Upper lobe of left lung (tissue), 6 donors: ENCODE results near the gene ZBED5. TPM values are rescaled to one million over a fixed set of nuclear protein-coding genes. Genes with fewer than 3 reads are reported as not detected.
A peak's percentile ranks its signal among the peaks of the same experiment; 100 is the strongest.
"Not testable (repeated sequence)": the region's sequence is repeated elsewhere in the genome, so short reads cannot be mapped to it uniquely, and the experiment has no call there.

Experiments used
- ATAC-seq, 2 donors: fragments of 200-7000 bp; cut with Tn5 transposase; one replicate each; pipeline ENCODE4 v1.9.1; 2022; ENCODE audit warnings: mild to moderate bottlenecking in 2 of 2, moderate library complexity in 2 of 2; ENCODE audit not compliant: low FRiP score in 2 of 2
- DNase-seq, 2 donors: peaks; one replicate each; pipeline ENCODE4 v3.0.0-alpha.2; 2019 to 2020
- H3K27ac ChIP-seq, 4 donors: fragments of 200-600 bp; sonication (generic); one replicate each; pipeline ENCODE4 v1.5.1; 2016 to 2019
- H3K27me3 ChIP-seq, 4 donors: fragments of 200-600 bp; sonication (generic); one replicate each; pipeline ENCODE4 v1.5.1; 2017 to 2019
- H3K36me3 ChIP-seq, 4 donors: fragments of 200-600 bp; sonication (generic); one replicate each; pipeline ENCODE4 v1.5.1; 2016 to 2019
- H3K4me1 ChIP-seq, 4 donors: fragments of 200-600 bp; sonication (generic); one replicate each; pipeline ENCODE4 v1.5.1; 2018 to 2019
- H3K4me3 ChIP-seq, 4 donors: fragments of 200-600 bp; sonication (generic); one replicate each; pipeline ENCODE4 v1.5.1; 2017 to 2019; ENCODE audit warnings: mild to moderate bottlenecking in 2 of 4, moderate library complexity in 1 of 4
- H3K9me3 ChIP-seq, 4 donors: fragments of 200-600 bp; sonication (generic); one replicate each; pipeline ENCODE4 v1.5.1; 2018 to 2019
- CTCF ChIP-seq, 6 experiments: fragments of 450-650 bp in 4 of 6; fragments of 200-600 bp in 2 of 6; sonication (generic) in 2 of 6; IDR thresholded peaks; one replicate each; pipeline ENCODE4 v1.5.1; 2016 to 2019; ENCODE audit warnings: antibody characterized with exemption in 6 of 6
- EP300 ChIP-seq, 4 donors: sonication (generic); formaldehyde crosslinking; IDR thresholded peaks; one replicate each; pipeline ENCODE4 v1.5.1; 2017; ENCODE audit warnings: antibody characterized with exemption in 4 of 4, control low read depth in 2 of 4
- POLR2A ChIP-seq, 4 donors: fragments of 450-650 bp; IDR thresholded peaks; one replicate each; pipeline ENCODE4 v1.5.1; 2016 to 2017; ENCODE audit warnings: antibody characterized with exemption in 4 of 4, mild to moderate bottlenecking in 2 of 4
- POLR2AphosphoS5 ChIP-seq, 2 donors: sonication (generic); formaldehyde crosslinking; IDR thresholded peaks; one replicate each; pipeline ENCODE4 v1.5.1; 2017; ENCODE audit warnings: antibody characterized with exemption in 2 of 2
- WGBS, 2 donors: methylation state at CpG; one replicate each; pipeline ENCODE4 v1.1.5; 2017 to 2018; 5-methylcytosine and 5-hydroxymethylcytosine counted together
- total RNA-seq, 6 donors: library from RNA; depleted of rRNA in 4 of 6; stranded (reverse); fragments of >200 nt in 4 of 6; gene quantifications; one replicate each; pipeline versions ENCODE4 v1.1.0 to v1.2.1, GENCODE V29; 2016 to 2021
- donor health status: DM: no; HTN: no; CAD: no; lungs with moderate emphysema.
- donor health status: DM: no; HTN: yes; CAD: no; lungs with severe emphysema.

ZBED5 gene
- total RNA-seq, 6 donors from 2014 or later: 14.4 to 54.6 (median 36.7) TPM

GRCh38 chr11:10895285-10895684 is 37.4 kb upstream of the ZBED5 start:
- Histone ChIP-seq H3K9me3 (no peaks in the 10 kb centered on the region), H3K27ac (no peak overlapping the region), H3K4me1 (peaks cover 13 to 24% (median 18%) of the 10 kb centered on the region in 4 donors), H3K27me3 (no peaks in the 10 kb centered on the region), H3K4me3 (no peak overlapping the region), H3K36me3 (no peaks in the 10 kb centered on the region)
- ATAC-seq (no peak), DNase-seq (no peak)
- no peak for TF ChIP-seq EP300 (IDR thresholded peaks at IDR 0.05)
- TF ChIP-seq POLR2AphosphoS5 (IDR thresholded peaks at IDR 0.05): no peak
- 94 to 95% methylated on average over 2 of the region's 2 CpGs for WGBS, 2 donors

GRCh38 chr11:10894666-10895065 is 36.8 kb upstream of the ZBED5 start:
- Histone ChIP-seq H3K9me3 (no peaks in the 10 kb centered on the region), H3K27ac (peak overlapping the region in 1 of 4 donors; percentile 1), H3K27me3 (no peaks in the 10 kb centered on the region), H3K4me1 (peaks cover 11 to 18% (median 13%) of the 10 kb centered on the region in 4 donors), H3K4me3 (no peak overlapping the region), H3K36me3 (no peaks in the 10 kb centered on the region)
- TF ChIP-seq POLR2AphosphoS5 (IDR thresholded peaks at IDR 0.05): no peak
- DNase-seq: no peak
- no peak for ATAC-seq
- WGBS, 2 donors: 81 to 84% methylated on average over 1 of the region's 1 CpG

DNA sequence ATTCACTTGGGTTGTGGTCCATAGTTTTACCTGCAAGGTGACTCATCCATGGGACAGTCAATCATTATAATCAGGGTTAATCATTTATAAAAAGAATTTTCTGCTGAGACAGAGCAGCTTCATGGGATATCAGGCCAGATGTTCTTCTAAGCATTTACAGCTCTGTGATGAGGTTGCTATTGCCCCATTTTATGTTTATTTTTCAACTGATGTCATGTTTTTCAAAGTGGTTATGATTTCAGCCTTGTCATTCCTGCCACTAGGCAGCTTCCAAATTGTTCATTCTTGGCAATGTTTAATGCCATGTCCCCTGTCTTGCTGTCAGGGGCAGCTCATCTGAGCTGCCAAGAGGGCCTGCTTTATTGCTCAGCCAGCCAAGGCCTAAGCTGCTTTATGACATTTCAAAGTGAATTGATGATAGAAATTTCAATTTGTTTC is 35.9 kb upstream of the ZBED5 start:
- no peaks in the 10 kb centered on the region for H3K9me3 ChIP-seq
- H3K4me1 ChIP-seq: peaks cover 2 to 9% (median 3%) of the 10 kb centered on the region in 4 donors
- H3K4me3 ChIP-seq: no peak overlapping the region
- no peaks in the 10 kb centered on the region for H3K36me3 ChIP-seq
- DNase-seq (no peak), ATAC-seq (peak in 1 of 2 donors; percentile 57)
- H3K27me3 ChIP-seq: no peaks in the 10 kb centered on the region
- no peak for TF ChIP-seq EP300 (IDR thresholded peaks at IDR 0.05)
- TF ChIP-seq POLR2A (IDR thresholded peaks at IDR 0.05): no peak
- TF ChIP-seq CTCF (IDR thresholded peaks at IDR 0.05): peak in 1 of 6 experiments; percentile 56
- peak in 1 of 2 donors; percentile 42 for TF ChIP-seq POLR2AphosphoS5 (IDR thresholded peaks at IDR 0.05)
- H3K27ac ChIP-seq: peak overlapping the region in 1 of 4 donors; percentile 1

- 69 to 73% methylated on average over 2 of the region's 2 CpGs for WGBS, 2 donors
- ATAC-seq: peak in 1 of 2 donors; percentile 65
- Histone ChIP-seq H3K36me3 (no peaks in the 10 kb centered on the region), H3K4me1 (no peaks in the 10 kb centered on the region), H3K27ac (no peak overlapping the region), H3K27me3 (no peaks in the 10 kb centered on the region), H3K9me3 (no peaks in the 10 kb centered on the region), H3K4me3 (no peak overlapping the region)
- no peak for TF ChIP-seq CTCF (IDR thresholded peaks at IDR 0.05)
- no peak for TF ChIP-seq POLR2A (IDR thresholded peaks at IDR 0.05)
- TF ChIP-seq POLR2AphosphoS5 (IDR thresholded peaks at IDR 0.05): no peak
- no peak for TF ChIP-seq EP300 (IDR thresholded peaks at IDR 0.05)
- DNase-seq: no peak
These were observed 34.4 kb upstream of the ZBED5 start for GRCh38 chr11:10892250-10892649.

DNA sequence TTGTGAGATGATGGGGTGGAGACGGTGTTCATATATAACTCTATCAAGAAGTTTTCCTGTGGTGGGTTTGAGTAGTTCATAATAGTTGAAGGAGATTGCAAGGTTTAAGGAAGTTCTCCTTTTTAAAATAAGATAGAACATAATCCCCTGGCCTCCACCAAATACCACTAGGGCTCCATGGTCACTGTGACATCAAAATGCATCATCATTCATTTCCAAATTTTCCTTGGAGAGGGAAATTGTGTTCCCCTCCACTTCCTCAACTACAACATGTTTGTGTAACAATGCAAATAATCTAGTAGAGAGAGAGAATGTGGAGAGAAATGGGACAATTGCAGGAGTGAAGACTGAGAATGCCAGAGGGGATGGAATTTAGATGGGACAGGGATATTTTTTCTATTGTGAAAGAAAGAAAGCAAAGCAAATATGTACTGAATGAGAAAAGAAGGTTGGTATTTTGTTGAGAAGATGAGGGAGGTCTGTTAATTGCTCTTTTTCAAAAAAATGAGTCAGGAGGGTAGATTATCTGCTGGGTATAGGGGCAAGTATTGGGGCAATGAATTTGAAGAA is 33.4 kb upstream of the ZBED5 start:
- no peaks in the 10 kb centered on the region for H3K9me3 ChIP-seq
- TF ChIP-seq EP300 (IDR thresholded peaks at IDR 0.05) (no peak), POLR2A (IDR thresholded peaks at IDR 0.05) (no peak), CTCF (IDR thresholded peaks at IDR 0.05) (no peak), POLR2AphosphoS5 (IDR thresholded peaks at IDR 0.05) (no peak)
- no peaks in the 10 kb centered on the region for H3K36me3 ChIP-seq
- 83 to 95% methylated on average over 1 of the region's 1 CpG for WGBS, 2 donors
- DNase-seq (no peak), ATAC-seq (no peak)
- H3K4me1 ChIP-seq: no peaks in the 10 kb centered on the region
- no peak overlapping the region for H3K4me3 ChIP-seq
- no peaks in the 10 kb centered on the region for H3K27me3 ChIP-seq
- no peak overlapping the region for H3K27ac ChIP-seq

- not testable (repeated sequence) for H3K27me3 ChIP-seq, H3K36me3 ChIP-seq, H3K27ac ChIP-seq, H3K4me3 ChIP-seq, H3K4me1 ChIP-seq, DNase-seq, H3K9me3 ChIP-seq, ATAC-seq
These were observed 32.2 kb upstream of the ZBED5 start for GRCh38 chr11:10890083-10890482.
